Keratinocyte (primary cell): ENCODE measurements around the gene SHISA5. TPM values are rescaled to one million over a fixed set of nuclear protein-coding genes. Genes with fewer than 3 reads are reported as not detected.

Experiments used
- DNase-seq: peaks from one replicate; pipeline ENCODE4 v3.0.0-alpha.2; 2011; ENCODE audit warnings: low read depth, missing footprints, low spot score
- FAIRE-seq: peaks from 2 replicates; lab custom pipeline; 2011; peaks lifted over from hg19 to GRCh38; lab: Jason Lieb, UNC
- H2AFZ ChIP-seq: 2 replicates; pipeline ENCODE4 v1.6.0; 2012; ENCODE audit warnings: low read length, control low read depth, inconsistent platforms; ENCODE audit not compliant: control insufficient read depth
- H3K27ac ChIP-seq: 2 replicates; pipeline ENCODE4 v1.5.1; 2011; ENCODE audit warnings: low read length; ENCODE audit not compliant: control insufficient read depth, insufficient read depth
- H3K27me3 ChIP-seq: 3 replicates; pipeline ENCODE4 v1.6.0; 2011; ENCODE audit warnings: low read length; ENCODE audit not compliant: control insufficient read depth, insufficient read depth; ENCODE audit errors: extremely low read depth
- H3K36me3 ChIP-seq, 2 experiments: 2 replicates in 1 of 2; 3 replicates in 1 of 2; pipeline ENCODE4 v1.5.1; 2011; ENCODE audit warnings: low read length in 2 of 2, mild to moderate bottlenecking in 1 of 2; ENCODE audit not compliant: control insufficient read depth in 2 of 2, insufficient read depth in 2 of 2; ENCODE audit errors: extremely low read depth in 1 of 2
- H3K4me1 ChIP-seq: 3 replicates; pipeline ENCODE4 v1.5.1; 2011; ENCODE audit warnings: low read length; ENCODE audit not compliant: control insufficient read depth, insufficient read depth; ENCODE audit errors: extremely low read depth
- H3K4me2 ChIP-seq: 3 replicates; pipeline ENCODE4 v1.6.0; 2011; ENCODE audit warnings: low read depth, low read length; ENCODE audit not compliant: control insufficient read depth, insufficient read depth; ENCODE audit errors: extremely low read depth
- H3K4me3 ChIP-seq, 3 experiments: fragments of 200-600 bp in 1 of 3; sonication (generic) in 1 of 3; 2 replicates in 2 of 3; 3 replicates in 1 of 3; pipeline ENCODE4 v1.5.1; 2011 to 2016; ENCODE audit warnings: low read length in 3 of 3, mild to moderate bottlenecking in 3 of 3, control low read depth in 2 of 3, inconsistent platforms in 1 of 3, low read depth in 1 of 3, mixed read lengths in 1 of 3, mixed run types in 1 of 3, moderate library complexity in 1 of 3; ENCODE audit not compliant: control insufficient read depth in 2 of 3, insufficient read depth in 2 of 3; ENCODE audit errors: extremely low read depth in 1 of 3
- H3K79me2 ChIP-seq: 2 replicates; pipeline ENCODE4 v1.6.0; 2012; ENCODE audit warnings: low read length; ENCODE audit not compliant: control insufficient read depth, insufficient read depth
- H3K9ac ChIP-seq: 3 replicates; pipeline ENCODE4 v1.6.0; 2011; ENCODE audit warnings: low read length; ENCODE audit not compliant: control insufficient read depth, insufficient read depth; ENCODE audit errors: extremely low read depth
- H3K9me1 ChIP-seq: 3 replicates; pipeline ENCODE4 v1.6.0; 2011; ENCODE audit warnings: low read length; ENCODE audit not compliant: control insufficient read depth, insufficient read depth; ENCODE audit errors: extremely low read depth
- H3K9me3 ChIP-seq: 2 replicates; pipeline ENCODE4 v1.5.1; 2012; ENCODE audit warnings: low read depth, low read length; ENCODE audit not compliant: control insufficient read depth
- H4K20me1 ChIP-seq: 3 replicates; pipeline ENCODE4 v1.6.0; 2011; ENCODE audit warnings: low read length; ENCODE audit not compliant: control insufficient read depth, insufficient read depth; ENCODE audit errors: extremely low read depth
- EZH2 ChIP-seq: IDR thresholded peaks from one replicate; pipeline ENCODE4 v1.6.1; 2012; ENCODE audit warnings: inconsistent platforms, mild to moderate bottlenecking, low read length, moderate library complexity
- dilution Hi-C: fragments of 300-500 bp; cut with MboI; formaldehyde crosslinking; loops from one replicate; pipeline ENCODE4 v1.7.0; 2020; ENCODE audit warnings: low sequenced_read_pairs; ENCODE audit not compliant: extremely low pct_ligation_motif_present
- polyA plus RNA-seq, 5 experiments: library from polyadenylated mRNA; depleted of rRNA in 3 of 5; stranded (reverse) in 3 of 5; stranded (forward) in 1 of 5; unstranded in 1 of 5; fragments of >200 nt; gene quantifications; 1 replicate in 1 of 5; 2 replicates in 3 of 5; 3 replicates in 1 of 5; pipeline versions ENCODE4 v1.2.1 to v1.2.3, GENCODE V29; 2011 to 2012; ENCODE audit warnings: missing spikeins in 2 of 5, low read depth in 1 of 5, low replicate concordance in 1 of 5
- TF ChIP-seq, protein P1 (sequence below), 3 experiments: IDR thresholded peaks in 1 of 3; conservative IDR thresholded peaks in 1 of 3; optimal IDR thresholded peaks in 1 of 3; 2 replicates in 2 of 3; 3 replicates in 1 of 3; pipeline versions ENCODE3 to v1.5.1; 2011; ENCODE audit warnings: low read length in 3 of 3, mild to moderate bottlenecking in 3 of 3, moderate library complexity in 2 of 3, control low read depth in 1 of 3, inconsistent platforms in 1 of 3; ENCODE audit not compliant: insufficient read depth in 2 of 3; ENCODE audit errors: extremely low read depth in 1 of 3

Gene SHISA5
- polyA plus RNA-seq, 1 donor (not counting 4 experiments of a cell fraction or from before 2014, with no cell fraction given): 94.4 TPM

DNA sequence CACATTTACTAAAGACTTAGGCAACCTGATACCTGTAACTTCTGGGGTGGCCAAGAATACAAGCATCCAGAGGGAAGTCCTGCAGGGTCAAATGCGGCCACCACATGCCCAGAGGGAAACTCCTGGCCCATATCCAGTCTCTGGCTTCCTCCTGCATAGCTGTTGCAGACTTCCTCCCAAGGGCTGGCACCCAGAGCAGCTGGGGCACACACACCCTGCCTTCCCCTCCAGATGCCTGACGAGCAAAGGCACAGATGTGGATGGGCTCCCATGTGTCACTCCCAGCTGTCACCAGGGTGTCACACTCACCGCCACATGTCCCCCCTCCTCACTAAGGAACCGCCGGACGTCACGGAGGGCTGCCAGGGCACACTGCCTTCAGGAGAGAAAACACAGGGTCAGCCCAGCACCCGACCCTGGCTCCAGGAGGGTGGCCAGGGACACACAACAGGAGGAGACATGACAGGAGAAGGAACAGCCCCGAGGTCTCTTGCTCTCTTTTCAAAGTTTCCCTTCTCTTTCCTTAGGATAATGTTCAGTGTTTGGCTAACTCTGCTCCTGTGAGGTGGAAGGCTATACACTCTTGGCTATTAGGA, 39.4 kb upstream of the SHISA5 start:
- H3K4me1 ChIP-seq: no peaks in the 10 kb centered on the region
- H3K9me1 ChIP-seq: no peaks in the 10 kb centered on the region
- no peaks in the 10 kb centered on the region for H3K27me3 ChIP-seq
- H3K4me3 ChIP-seq: no peak overlapping the region
- H3K9ac ChIP-seq: no peak overlapping the region
- TF ChIP-seq, protein P1, sequence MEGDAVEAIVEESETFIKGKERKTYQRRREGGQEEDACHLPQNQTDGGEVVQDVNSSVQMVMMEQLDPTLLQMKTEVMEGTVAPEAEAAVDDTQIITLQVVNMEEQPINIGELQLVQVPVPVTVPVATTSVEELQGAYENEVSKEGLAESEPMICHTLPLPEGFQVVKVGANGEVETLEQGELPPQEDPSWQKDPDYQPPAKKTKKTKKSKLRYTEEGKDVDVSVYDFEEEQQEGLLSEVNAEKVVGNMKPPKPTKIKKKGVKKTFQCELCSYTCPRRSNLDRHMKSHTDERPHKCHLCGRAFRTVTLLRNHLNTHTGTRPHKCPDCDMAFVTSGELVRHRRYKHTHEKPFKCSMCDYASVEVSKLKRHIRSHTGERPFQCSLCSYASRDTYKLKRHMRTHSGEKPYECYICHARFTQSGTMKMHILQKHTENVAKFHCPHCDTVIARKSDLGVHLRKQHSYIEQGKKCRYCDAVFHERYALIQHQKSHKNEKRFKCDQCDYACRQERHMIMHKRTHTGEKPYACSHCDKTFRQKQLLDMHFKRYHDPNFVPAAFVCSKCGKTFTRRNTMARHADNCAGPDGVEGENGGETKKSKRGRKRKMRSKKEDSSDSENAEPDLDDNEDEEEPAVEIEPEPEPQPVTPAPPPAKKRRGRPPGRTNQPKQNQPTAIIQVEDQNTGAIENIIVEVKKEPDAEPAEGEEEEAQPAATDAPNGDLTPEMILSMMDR (optimal IDR thresholded peaks at IDR 0.05 in 1 of 3, IDR thresholded peaks at IDR 0.05 in 1 of 3, conservative IDR thresholded peaks at IDR 0.05 in 1 of 3; ENCODE audit: extremely low read depth in 1 of 3, insufficient read depth in 2 of 3, low read length in 3 of 3): no peak
- TF ChIP-seq EZH2: no peak
- H2AFZ ChIP-seq: no peak overlapping the region
- peaks cover 20 to 28% of the 10 kb centered on the region in 2 experiments for H3K36me3 ChIP-seq
- H3K9me3 ChIP-seq: no peaks in the 10 kb centered on the region
- FAIRE-seq (no peak), DNase-seq (no peak)
- H3K79me2 ChIP-seq: no peaks in the 10 kb centered on the region
- no peak overlapping the region for H3K27ac ChIP-seq
- dilution Hi-C loops: no loop called here
- no peak overlapping the region for H3K4me2 ChIP-seq
- H4K20me1 ChIP-seq: no peaks in the 10 kb centered on the region

DNA sequence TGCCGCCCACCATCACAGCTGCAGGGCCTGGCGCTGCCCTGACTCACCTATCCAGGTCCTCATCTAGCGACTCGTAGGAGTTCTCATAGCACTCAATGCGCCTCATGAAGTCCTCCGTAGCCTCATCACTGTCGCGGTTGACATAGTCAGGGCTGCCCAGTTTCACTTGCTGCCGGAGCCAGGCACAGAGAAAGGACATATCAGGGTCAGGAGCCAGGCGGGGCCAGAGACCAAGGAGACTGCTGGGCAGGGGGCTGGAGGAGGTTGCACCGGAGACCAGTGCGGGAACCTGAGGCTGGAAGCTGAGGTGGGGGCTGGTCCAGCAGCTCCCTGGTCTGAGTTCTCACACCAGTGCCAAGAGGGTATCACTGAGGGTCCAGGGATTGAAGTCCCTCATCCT, 34.5 kb upstream of the SHISA5 start:
- Histone ChIP-seq H3K9ac (no peak overlapping the region), H2AFZ (no peak overlapping the region), H3K4me2 (no peak overlapping the region), H3K9me1 (no peaks in the 10 kb centered on the region), H3K36me3 (peaks cover 30 to 31% of the 10 kb centered on the region in 2 experiments), H4K20me1 (no peaks in the 10 kb centered on the region), H3K27me3 (no peaks in the 10 kb centered on the region), H3K27ac (no peak overlapping the region), H3K79me2 (no peaks in the 10 kb centered on the region), H3K4me3 (no peak overlapping the region), H3K9me3 (no peaks in the 10 kb centered on the region), H3K4me1 (peaks cover 11% of the 10 kb centered on the region)
- dilution Hi-C loops: no loop called here
- TF ChIP-seq EZH2: no peak
- TF ChIP-seq, protein P1 (optimal IDR thresholded peaks at IDR 0.05 in 1 of 3, IDR thresholded peaks at IDR 0.05 in 1 of 3, conservative IDR thresholded peaks at IDR 0.05 in 1 of 3; ENCODE audit: extremely low read depth in 1 of 3, insufficient read depth in 2 of 3, low read length in 3 of 3): no peak
- DNase-seq (no peak), FAIRE-seq (no peak)
